ENCODE measurements around the gene HERC3. TPM values are rescaled to one million over a fixed set of nuclear protein-coding genes. Genes with fewer than 3 reads are reported as not detected.

The HERC3 gene
- total and polyA plus RNA-seq, 2 donors (not counting 3 experiments of a cell fraction or from before 2014, with no cell fraction given) = 6.3 to 21.2 TPM

- no peaks in the 10 kb centered on the region for H3K27me3 ChIP-seq (ENCODE audit: control insufficient read depth in 2 of 2, insufficient read depth in 2 of 2, low read length in 2 of 2)
- TF ChIP-seq CTCF (IDR thresholded peaks at IDR 0.05; ENCODE audit: extremely low read depth in 1 of 2, insufficient read depth in 1 of 2, low read depth in 1 of 2, low read length in 2 of 2) (no peak), JUN (IDR thresholded peaks at IDR 0.05; ENCODE audit: borderline replicate concordance, insufficient read depth, insufficient read length, low read depth) (no peak), POLR2A (IDR thresholded peaks at IDR 0.05; ENCODE audit: low read depth, low read length) (no peak)
- H3K9me1 ChIP-seq (replicated peaks; ENCODE audit: control insufficient read depth, extremely low read depth, insufficient read depth, low read length) = no peaks in the 10 kb centered on the region
- no peaks in the 10 kb centered on the region for H3K79me2 ChIP-seq (ENCODE audit: control insufficient read depth, insufficient read depth, low read length)
- H3K4me1 ChIP-seq (ENCODE audit: control insufficient read depth, extremely low read depth, insufficient read depth, low read length) = no peaks in the 10 kb centered on the region
- no peak overlapping the region for H3K27ac ChIP-seq (ENCODE audit: insufficient read depth, low read depth, low read length)
- DNase-seq (ENCODE audit: low read depth, low spot score) (no peak), FAIRE-seq (no peak)
- intact Hi-C loops (cut with micrococcal nuclease) (no loop called here), dilution Hi-C loops (cut with MboI; ENCODE audit: extremely low pct_ligation_motif_present, low sequenced_read_pairs) (no loop called here)
- no peaks in the 10 kb centered on the region for H3K36me3 ChIP-seq (ENCODE audit: control insufficient read depth in 2 of 2, extremely low read depth in 1 of 2, insufficient read depth in 2 of 2, low read length in 2 of 2)
- ChIA-PET POLR2A (no interaction called here), CTCF (no interaction called here)
- H3K9ac ChIP-seq (replicated peaks; ENCODE audit: extremely low read depth, insufficient read depth, low read length) = no peak overlapping the region
- H3K4me2 ChIP-seq (ENCODE audit: insufficient read depth, low read length) = no peak overlapping the region
- H4K20me1 ChIP-seq (replicated peaks; ENCODE audit: control insufficient read depth, extremely low read depth, insufficient read depth, low read length) = no peaks in the 10 kb centered on the region
- no peak overlapping the region for H2AFZ ChIP-seq (ENCODE audit: low read depth, low read length)
- no peaks in the 10 kb centered on the region for H3K9me3 ChIP-seq (replicated peaks; ENCODE audit: control insufficient read depth, insufficient read depth, low read length)
- BruUV-seq (replicated peaks) = no TSS peak
- H3K4me3 ChIP-seq (replicated peaks in 1 of 3; ENCODE audit: insufficient read depth in 1 of 3, low read depth in 1 of 3, low read length in 3 of 3) = no peak overlapping the region
Observed at GRCh38 chr4:88570001-88570400, 22.3 kb upstream of the HERC3 start.

GRCh38 chr4:88573276-88573980, 18.9 kb upstream of the HERC3 start:
- BruUV-seq (replicated peaks) = no TSS peak
- Histone ChIP-seq H3K27me3 (ENCODE audit: control insufficient read depth in 2 of 2, insufficient read depth in 2 of 2, low read length in 2 of 2) (no peaks in the 10 kb centered on the region), H4K20me1 (replicated peaks; ENCODE audit: control insufficient read depth, extremely low read depth, insufficient read depth, low read length) (no peaks in the 10 kb centered on the region), H3K4me2 (ENCODE audit: insufficient read depth, low read length) (no peak overlapping the region), H3K27ac (ENCODE audit: insufficient read depth, low read depth, low read length) (no peak overlapping the region), H3K4me1 (ENCODE audit: control insufficient read depth, extremely low read depth, insufficient read depth, low read length) (no peaks in the 10 kb centered on the region), H2AFZ (ENCODE audit: low read depth, low read length) (peak overlapping the region; percentile 34), H3K4me3 (replicated peaks in 1 of 3; ENCODE audit: insufficient read depth in 1 of 3, low read depth in 1 of 3, low read length in 3 of 3) (no peak overlapping the region), H3K9me1 (replicated peaks; ENCODE audit: control insufficient read depth, extremely low read depth, insufficient read depth, low read length) (no peaks in the 10 kb centered on the region), H3K36me3 (ENCODE audit: control insufficient read depth in 2 of 2, extremely low read depth in 1 of 2, insufficient read depth in 2 of 2, low read length in 2 of 2) (no peaks in the 10 kb centered on the region), H3K9ac (replicated peaks; ENCODE audit: extremely low read depth, insufficient read depth, low read length) (no peak overlapping the region), H3K79me2 (ENCODE audit: control insufficient read depth, insufficient read depth, low read length) (no peaks in the 10 kb centered on the region), H3K9me3 (replicated peaks; ENCODE audit: control insufficient read depth, insufficient read depth, low read length) (no peaks in the 10 kb centered on the region)
- no peak for TF ChIP-seq MAX (IDR thresholded peaks at IDR 0.05; ENCODE audit: insufficient read depth, insufficient read length)
- no peak for TF ChIP-seq GATA2 (IDR thresholded peaks at IDR 0.05; ENCODE audit: insufficient read depth, insufficient read length, low read depth, low read length)
- no peak for TF ChIP-seq MYC (IDR thresholded peaks at IDR 0.05; ENCODE audit: low read depth, low read length)
- TF ChIP-seq POLR2A (IDR thresholded peaks at IDR 0.05; ENCODE audit: low read depth, low read length) = no peak
- no peak for TF ChIP-seq POLR2AphosphoS5 (IDR thresholded peaks at IDR 0.05; ENCODE audit: insufficient read depth, low read depth, low read length)
- TF ChIP-seq EZH2 (IDR thresholded peaks at IDR 0.05; ENCODE audit: borderline replicate concordance, low read depth, low read length, severe bottlenecking) = no peak
- TF ChIP-seq CTCF (IDR thresholded peaks at IDR 0.05; ENCODE audit: extremely low read depth in 1 of 2, insufficient read depth in 1 of 2, low read depth in 1 of 2, low read length in 2 of 2) = no peak
- TF ChIP-seq JUN (IDR thresholded peaks at IDR 0.05; ENCODE audit: borderline replicate concordance, insufficient read depth, insufficient read length, low read depth) = no peak
- TF ChIP-seq FOS (IDR thresholded peaks at IDR 0.05; ENCODE audit: borderline replicate concordance, insufficient read depth, low read length) = no peak
- intact Hi-C loops (cut with micrococcal nuclease) (no loop called here), dilution Hi-C loops (cut with MboI; ENCODE audit: extremely low pct_ligation_motif_present, low sequenced_read_pairs) (no loop called here)
- ChIA-PET POLR2A (no interaction called here), CTCF (interaction anchor here (1.0 to 2.0 kb wide), 7 partner anchors 11 to 100 kb away, joined by 3 to 8 read pairs (median 3); partner anchors contain the start of gene HERC3)
- FAIRE-seq (no peak), DNase-seq (ENCODE audit: low read depth, low spot score) (no peak)

Measured in endothelial cell of umbilical vein (primary cell).